HG02840 (cell line): Measurements from ENCODE around the gene AK3.
"Not testable (repeated sequence)": the region's sequence is repeated elsewhere in the genome, so short reads cannot be mapped to it uniquely, and the experiment has no call there.

ENCODE experiments used
- ATAC-seq: cut with Tn5 transposase; IDR thresholded peaks from one replicate; pipeline ENCODE4 v1.9.1; 2021; ENCODE audit warnings: mild to moderate bottlenecking, moderate library complexity, moderate number of reproducible peaks; ENCODE audit not compliant: unreplicated experiment, low FRiP score

Gene AK3

GRCh38 chr9:4670591-4670990, 70.4 kb downstream of the AK3 start:
- no peak for ATAC-seq

- no peak for ATAC-seq
These were observed 71.1 kb downstream of the AK3 start for GRCh38 chr9:4669890-4670289.

- ATAC-seq = no peak
These were observed 72.4 kb downstream of the AK3 start for GRCh38 chr9:4668604-4669003.

- no peak for ATAC-seq
These were observed 73.3 kb downstream of the AK3 start for GRCh38 chr9:4667681-4668080.

GRCh38 chr9:4666042-4666699, 74.8 kb downstream of the AK3 start, which contains the start of gene SPATA6L:
Gene SPATA6L, minus strand, starts transcription at chr9:4666480. Its CDS starts 230 bp downstream, at chr9:4666250.
- ATAC-seq = no peak

- ATAC-seq = no peak
These were observed 75.6 kb downstream of the AK3 start for GRCh38 chr9:4665357-4665756.

- no peak for ATAC-seq
These were observed 77.0 kb downstream of the AK3 start for GRCh38 chr9:4663956-4664355.

- no peak for ATAC-seq
These were observed 77.8 kb downstream of the AK3 start for GRCh38 chr9:4662989-4663792.

GRCh38 chr9:4662108-4662988, 78.7 kb downstream of the AK3 start, which contains the start of gene PLPP6:
Gene PLPP6, plus strand, starts transcription at chr9:4662294. Its CDS starts 82 bp downstream, at chr9:4662376.
- peak; percentile 78 for ATAC-seq

GRCh38 chr9:4661611-4662010, 79.4 kb downstream of the AK3 start:
- no peak for ATAC-seq

- no peak for ATAC-seq
These were observed 79.8 kb downstream of the AK3 start for GRCh38 chr9:4661165-4661564.

- not testable (repeated sequence) for ATAC-seq
These were observed 80.3 kb downstream of the AK3 start for GRCh38 chr9:4660665-4661064.
